HG03521 (cell line): ENCODE results near the gene SULT1A1.

ENCODE experiments used
- ATAC-seq: cut with Tn5 transposase; IDR thresholded peaks from one replicate; pipeline ENCODE4 v1.9.1; 2021; ENCODE audit warnings: mild to moderate bottlenecking, moderate library complexity; ENCODE audit not compliant: unreplicated experiment

Gene SULT1A1

GRCh38 chr16:28561557-28562187 lies 48.2 kb downstream of the SULT1A1 start:
- no peak for ATAC-seq

- no peak for ATAC-seq
These were observed 51.4 kb downstream of the SULT1A1 start for GRCh38 chr16:28558456-28558855.

- no peak for ATAC-seq
These were observed 52.9 kb downstream of the SULT1A1 start for GRCh38 chr16:28556914-28557320.

DNA sequence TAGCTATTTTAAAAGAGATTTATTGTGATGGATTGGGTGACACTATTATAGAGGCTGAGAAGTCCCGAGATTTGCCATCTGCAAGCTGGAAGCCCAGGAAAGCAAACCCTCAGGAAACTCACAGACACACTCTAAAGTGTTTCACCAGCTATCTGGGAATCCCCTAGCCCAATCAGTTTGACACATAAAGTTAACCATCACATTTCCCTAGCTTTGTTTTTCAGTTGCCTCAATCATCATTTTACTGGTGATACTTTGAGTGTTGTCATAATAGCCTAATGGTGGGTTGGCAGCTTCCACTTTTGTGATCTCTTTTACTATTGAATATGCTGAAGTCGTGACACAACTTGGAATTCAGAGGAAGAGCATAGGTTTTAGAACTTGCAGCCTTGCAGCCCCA lies 54.3 kb downstream of the SULT1A1 start:
- no peak for ATAC-seq
